Inflammatory macrophage treated with lipopolysaccharide for 4 hours (primary cell): ENCODE results near the gene ATP8B1.
A peak's percentile ranks its signal among the peaks of the same experiment; 100 is the strongest.

Experiments used
- DNase-seq: peaks from one replicate; pipeline ENCODE4 v3.0.0-alpha.2; 2020

The ATP8B1 gene

DNA sequence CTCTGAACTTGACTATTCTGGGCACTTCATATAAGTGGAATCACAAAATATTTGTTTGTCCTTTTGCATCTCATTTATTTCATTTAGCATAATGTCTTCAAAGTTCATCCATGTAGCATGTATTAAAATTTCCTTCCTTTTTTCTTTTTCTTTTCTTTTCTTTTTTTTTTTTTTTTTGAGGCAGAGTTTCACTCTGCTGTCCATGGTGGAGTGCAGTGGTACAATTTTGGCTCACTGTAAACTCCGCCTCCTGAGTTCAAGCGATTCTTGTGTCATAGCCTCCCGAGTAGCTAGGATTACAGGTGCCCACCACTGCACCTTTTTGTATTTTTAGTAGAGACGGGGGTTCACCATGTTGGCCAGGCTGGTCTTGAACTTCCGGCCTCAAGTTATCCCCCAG is 11.9 kb downstream of the ATP8B1 start:
- DNase-seq = no peak

DNA sequence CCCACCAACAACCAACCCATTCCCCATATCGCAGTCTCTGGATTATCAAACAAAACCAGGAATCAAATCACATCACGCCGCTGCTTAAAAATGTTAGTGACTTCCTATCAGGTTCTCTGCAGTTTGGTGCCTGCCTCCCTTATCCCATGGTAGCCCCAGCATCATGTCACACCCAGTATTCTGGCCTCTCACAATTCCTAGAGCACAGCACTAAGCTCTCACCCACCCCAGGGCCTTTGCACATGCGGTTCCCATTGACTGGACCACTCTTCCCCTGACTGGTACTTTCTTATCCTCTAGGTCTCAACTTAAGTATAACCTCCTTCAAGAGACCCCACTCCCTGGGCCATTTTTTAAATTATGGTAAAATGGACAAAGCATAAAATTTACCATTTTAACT is 12.8 kb downstream of the ATP8B1 start:
- no peak for DNase-seq

- DNase-seq = no peak
Measured at GRCh38 chr18:57789759-57790158, 13.4 kb downstream of the ATP8B1 start.

DNA sequence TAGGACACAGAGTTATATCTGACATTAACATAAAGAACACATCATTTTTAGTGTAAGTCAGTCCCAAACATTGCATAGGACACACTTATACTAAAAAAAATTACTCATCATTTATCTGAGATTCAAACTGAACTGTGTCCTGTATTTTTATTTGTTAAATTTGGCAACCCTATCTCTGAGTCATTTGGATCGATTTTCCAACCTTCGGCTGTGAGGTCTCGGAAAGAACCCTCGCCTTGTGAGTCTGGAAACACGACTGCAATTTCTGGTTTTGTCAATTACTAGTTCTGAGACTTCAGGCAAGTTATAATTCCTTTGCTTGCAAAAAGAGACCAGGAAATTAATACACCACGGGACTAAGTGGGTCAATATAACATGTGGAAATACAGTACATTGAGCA is 14.0 kb downstream of the ATP8B1 start:
- no peak for DNase-seq

- no peak for DNase-seq
Measured at GRCh38 chr18:57787068-57787685, 15.9 kb downstream of the ATP8B1 start.

GRCh38 chr18:57785751-57786437 is 17.2 kb downstream of the ATP8B1 start:
- no peak for DNase-seq

- DNase-seq = no peak
Measured at GRCh38 chr18:57784801-57785114, 18.4 kb downstream of the ATP8B1 start.

- peak; percentile 60 for DNase-seq
Measured at GRCh38 chr18:57784034-57784800, 18.9 kb downstream of the ATP8B1 start.

DNA sequence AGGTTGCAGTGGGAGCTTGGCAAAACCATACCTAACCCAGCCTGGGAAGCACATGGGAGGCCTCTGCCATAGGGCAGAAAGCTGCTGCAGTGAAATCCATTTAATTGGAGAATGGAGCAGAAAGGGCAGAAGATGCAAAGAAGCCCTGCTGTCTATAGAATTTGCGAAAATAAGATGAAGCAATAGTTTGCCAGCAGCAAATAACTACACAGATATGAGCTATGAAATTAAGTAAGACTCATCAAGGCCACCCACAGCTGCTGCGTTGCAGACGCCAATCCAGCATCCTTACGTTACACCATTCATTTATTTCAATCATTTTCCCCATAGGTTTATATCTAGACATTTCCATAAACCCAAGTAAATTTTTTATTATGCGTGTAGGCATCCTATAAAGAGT is 21.1 kb downstream of the ATP8B1 start:
- no peak for DNase-seq

- DNase-seq = peak; percentile 79
Measured at GRCh38 chr18:57780706-57781347, 22.3 kb downstream of the ATP8B1 start.

DNA sequence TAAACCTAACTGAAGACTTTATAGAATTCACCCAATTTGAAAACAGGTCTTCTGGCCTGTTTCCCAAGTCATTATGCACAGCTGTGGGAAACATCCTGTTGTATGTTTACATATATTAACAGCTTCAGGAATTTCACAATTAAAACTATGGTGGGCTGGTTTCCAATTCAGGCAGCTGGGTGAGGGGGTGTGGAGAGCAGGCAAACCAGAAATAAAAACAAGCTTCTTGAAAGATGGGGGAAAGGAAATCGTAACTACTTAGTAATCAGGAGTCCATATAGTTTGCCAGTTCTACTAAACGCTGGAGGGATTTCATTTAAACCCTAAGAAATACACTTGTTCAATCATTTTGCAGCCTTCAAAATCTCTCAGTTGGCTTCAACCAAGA is 22.8 kb downstream of the ATP8B1 start:
- DNase-seq = peak; percentile 32

DNA sequence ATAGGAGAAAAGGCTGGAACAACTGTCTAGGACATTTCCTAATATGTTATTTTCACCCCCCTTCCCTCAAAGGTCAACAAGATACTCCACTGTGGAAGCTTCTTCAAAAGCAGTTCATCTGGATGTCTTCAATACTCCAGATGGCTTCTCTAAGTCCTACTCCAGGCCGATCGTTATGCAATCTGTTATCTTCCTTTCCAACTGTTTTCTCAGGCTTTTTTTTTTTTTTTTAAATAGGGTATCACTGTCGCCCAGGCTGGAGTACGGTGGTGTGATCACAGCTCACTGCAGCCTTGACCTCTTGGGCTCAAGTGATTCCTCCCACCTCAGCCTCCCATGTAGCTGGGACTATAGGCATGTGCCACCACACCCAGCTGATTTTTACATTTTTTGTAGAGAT is 26.3 kb downstream of the ATP8B1 start:
- DNase-seq = no peak

- no peak for DNase-seq
Measured at GRCh38 chr18:57776354-57776753, 26.8 kb downstream of the ATP8B1 start.

DNA sequence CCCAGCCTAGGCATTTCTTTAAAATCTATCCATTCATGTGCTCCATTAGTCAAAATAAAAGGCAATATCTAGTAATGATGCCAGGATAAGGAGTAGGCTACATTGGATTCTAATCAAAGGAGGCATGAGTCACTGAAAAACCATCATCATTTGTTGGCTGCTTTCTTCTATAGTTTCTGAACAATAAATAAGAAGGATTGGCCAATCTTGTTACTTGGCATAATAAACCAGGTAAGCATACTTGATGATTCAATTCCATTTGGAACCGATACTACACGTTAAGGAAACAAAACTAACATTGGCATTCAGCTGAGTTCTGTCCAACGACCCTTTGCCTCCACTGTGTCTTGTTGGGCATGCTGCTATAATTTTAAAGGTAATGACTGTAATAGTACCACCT is 27.2 kb downstream of the ATP8B1 start:
- DNase-seq = no peak

DNA sequence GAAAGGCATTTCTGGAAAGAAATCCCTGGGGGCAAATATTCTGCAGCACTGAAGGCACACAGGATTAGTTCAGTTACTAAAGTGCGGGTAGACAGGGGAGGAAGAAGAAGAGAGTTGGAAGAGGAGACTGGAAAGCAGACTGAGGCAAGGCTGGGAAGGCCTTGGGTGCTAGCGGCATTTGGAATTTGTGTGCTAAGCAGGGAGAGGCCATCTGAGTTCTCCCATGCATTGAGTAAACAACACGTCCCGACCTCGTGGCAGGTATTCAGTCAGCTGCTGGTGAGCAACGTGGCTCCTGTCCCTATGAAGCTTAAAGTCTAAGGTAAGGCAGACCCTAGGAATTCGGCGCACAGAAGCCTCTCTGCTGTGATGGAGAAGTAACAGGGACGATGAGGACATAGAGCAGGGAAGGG is 30.7 kb downstream of the ATP8B1 start:
- DNase-seq = no peak

DNA sequence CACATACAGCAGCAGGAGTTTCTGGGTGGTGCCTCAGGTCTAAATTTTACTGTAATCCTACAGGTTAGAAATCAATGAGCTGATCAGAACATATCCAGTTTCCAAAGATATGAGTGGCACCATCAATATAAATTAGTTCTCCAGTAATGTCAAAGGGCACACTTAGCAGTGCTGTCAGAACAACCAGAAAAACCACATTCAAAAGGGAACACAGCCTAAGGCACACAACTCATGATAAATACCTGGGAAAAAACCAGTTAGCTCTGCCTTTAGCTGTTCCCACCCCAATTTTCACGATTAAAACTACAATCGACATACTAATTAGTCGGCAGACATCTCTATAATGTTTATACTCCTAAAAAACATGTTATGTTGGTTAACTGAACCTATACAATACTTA is 31.5 kb downstream of the ATP8B1 start:
- DNase-seq = no peak

GRCh38 chr18:57771193-57771592 is 31.9 kb downstream of the ATP8B1 start:
- peak; percentile 82 for DNase-seq

DNA sequence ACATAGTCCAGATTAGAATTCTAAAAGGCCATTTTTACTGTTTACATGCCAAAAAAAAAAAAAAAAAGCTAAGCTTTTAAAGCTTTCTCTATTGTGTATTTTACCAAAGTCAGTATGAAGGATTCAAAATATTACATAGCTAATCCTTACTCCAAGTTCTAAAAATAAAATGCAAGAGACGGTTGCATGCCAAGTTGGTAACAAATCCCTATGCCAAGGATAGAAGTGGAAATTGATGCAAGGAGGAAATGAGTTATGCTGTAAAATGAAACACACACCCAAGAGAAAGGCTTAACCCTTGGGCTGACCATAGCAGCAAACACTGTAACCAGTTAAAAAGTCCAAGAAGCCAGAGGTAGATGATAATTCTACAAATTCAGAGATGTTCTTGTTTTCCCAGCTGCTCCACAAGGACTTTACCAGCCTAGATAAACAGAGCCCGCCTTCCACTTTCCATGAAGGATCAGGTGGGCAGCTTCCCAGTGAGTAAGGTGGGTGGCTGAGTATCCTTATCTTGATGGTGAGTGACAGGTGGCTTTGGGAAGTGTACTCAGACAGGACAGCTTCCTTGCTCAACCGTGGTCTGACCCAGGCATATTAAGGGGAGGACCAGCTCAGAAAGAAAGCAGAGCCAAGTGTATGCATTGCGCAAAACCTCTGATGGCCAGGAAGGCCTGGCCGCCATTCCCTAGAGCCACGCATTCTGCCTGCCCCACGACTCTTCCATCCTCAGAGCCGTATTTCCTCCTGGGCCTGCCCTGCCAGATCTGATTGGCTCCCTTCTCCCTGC is 34.4 kb downstream of the ATP8B1 start:
- DNase-seq = no peak

DNA sequence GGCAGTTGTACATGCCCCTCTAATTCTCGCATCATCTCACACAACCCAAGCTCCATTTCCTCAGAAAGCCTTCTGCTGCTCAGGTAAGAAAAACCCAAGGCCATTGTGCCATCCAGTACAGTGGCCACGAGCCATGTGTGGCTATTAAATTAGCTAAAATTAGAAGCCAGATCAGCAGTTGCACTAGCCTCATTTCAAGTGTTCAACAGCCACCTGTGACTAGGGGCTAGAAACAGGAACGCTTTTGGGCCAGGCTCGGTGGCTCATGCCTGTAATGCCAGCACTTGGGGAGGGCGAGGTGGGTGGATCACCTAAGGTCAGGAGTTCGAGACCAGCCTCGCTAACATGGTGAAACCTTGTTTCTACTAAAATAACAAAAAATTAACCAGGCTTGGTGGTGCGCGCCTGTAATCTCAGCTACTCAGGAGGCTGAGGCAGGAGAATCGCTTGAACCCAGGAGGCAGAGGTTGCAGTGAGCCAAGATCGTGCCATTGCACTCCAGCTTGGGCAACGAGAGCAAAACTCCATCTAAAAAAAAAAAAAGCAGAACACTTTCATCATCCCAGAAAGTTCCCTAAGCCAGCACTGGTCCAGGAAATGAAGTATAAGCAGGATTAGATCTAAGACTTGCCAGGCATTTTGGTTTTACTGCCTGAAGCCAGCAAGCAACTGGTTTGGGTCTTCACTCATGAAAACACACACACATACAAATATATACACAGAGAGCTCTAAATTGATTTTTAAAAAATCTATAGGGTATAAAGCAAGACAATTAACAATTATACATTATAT is 35.7 kb downstream of the ATP8B1 start:
- no peak for DNase-seq

DNA sequence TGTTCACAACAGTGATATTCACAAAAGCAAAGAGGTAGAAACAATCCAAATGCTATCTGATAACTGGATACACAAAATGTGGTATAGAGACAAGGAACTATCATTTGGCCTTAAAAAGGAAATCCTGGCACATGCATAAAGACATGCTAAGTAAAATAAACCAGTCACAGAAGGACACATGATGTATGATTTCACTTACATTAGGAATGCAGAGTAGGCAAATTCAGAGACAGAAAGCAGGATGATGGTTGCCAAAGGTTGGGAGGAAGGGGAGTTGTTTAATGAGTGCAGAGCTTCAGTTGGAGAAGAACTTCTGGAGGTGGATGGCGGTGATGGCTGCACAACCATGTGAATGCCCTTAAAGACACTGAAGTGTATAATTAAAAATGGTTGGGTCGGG is 38.1 kb downstream of the ATP8B1 start:
- no peak for DNase-seq

GRCh38 chr18:57764087-57764486 is 39.0 kb downstream of the ATP8B1 start:
- no peak for DNase-seq

GRCh38 chr18:57762686-57763085 is 40.4 kb downstream of the ATP8B1 start:
- no peak for DNase-seq
